ENCODE data around the gene SIGLEC7. TPM values are rescaled to one million over a fixed set of nuclear protein-coding genes. Genes with fewer than 3 reads are reported as not detected.

SIGLEC7 gene
- total RNA-seq, 2 experiments from 2014 or later = not detected

DNA sequence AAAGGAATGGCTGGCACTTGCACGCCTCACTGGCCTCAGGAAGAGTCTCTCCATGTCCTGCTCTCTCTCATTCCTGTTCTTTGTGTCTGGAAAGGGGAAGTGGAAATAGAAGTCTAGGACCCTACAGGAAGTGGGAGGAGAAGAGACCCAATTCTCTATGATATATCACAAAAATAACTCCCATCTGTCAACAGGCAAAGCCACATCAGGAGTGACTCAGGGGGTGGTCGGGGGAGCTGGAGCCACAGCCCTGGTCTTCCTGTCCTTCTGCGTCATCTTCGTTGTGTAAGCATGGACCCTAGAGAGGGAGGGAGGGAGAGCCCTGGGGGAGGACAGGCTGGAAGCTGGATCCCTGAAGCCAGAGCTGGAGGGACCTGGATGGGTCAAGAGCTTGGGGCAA, 14.3 kb upstream of the SIGLEC7 start:
- H3K4me1 Mint-ChIP-seq = peaks cover 79% of the 10 kb centered on the region
- intact Hi-C loops (cut with DNase I, micrococcal nuclease) = loop anchor here in 1 of 2 experiments (2.0 kb wide), 1 partner anchor 13 kb away; no protein-coding TSS in a partner anchor

DNA sequence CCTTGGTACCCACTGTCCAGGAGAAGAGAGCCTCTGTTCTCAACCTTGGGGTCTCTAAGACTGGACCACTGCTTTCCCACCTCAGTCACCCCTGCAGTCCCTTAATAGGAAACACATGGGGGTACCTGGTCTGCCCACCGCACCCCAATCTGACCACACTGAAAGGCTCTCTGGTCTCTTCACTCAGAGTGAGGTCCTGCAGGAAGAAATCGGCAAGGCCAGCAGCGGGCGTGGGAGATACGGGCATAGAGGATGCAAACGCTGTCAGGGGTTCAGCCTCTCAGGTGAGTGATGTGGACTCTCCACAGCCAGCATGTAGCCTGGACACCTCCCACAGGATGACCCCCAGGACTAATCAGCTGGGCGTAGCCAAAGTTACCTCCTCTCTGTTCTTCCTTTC, 13.9 kb upstream of the SIGLEC7 start:
- H3K27me3 Mint-ChIP-seq = no peaks in the 10 kb centered on the region
- DNase-seq (no peak), ATAC-seq (no peak)
- H3K4me3 Mint-ChIP-seq = no peak overlapping the region
- peaks cover 74% of the 10 kb centered on the region for H3K4me1 Mint-ChIP-seq
- no peaks in the 10 kb centered on the region for H3K36me3 Mint-ChIP-seq (ENCODE audit: low read depth)
- ChIA-PET POLR2A (no interaction called here), CTCF (interaction anchor here (0.8 to 1.0 kb wide), 2 partner anchors 14 to 33 kb away, joined by 3 read pairs; no protein-coding TSS in a partner anchor)
- H3K27ac Mint-ChIP-seq = peak overlapping the region; percentile 33
- intact Hi-C loops (cut with DNase I, micrococcal nuclease) = loop anchor here in 1 of 2 experiments (2.0 kb wide), 1 partner anchor 13 kb away; no protein-coding TSS in a partner anchor
- no peaks in the 10 kb centered on the region for H3K9me3 Mint-ChIP-seq (ENCODE audit: low read depth)

More for the DNA sequence above, 14.3 kb upstream of the SIGLEC7 start:
- Mint-ChIP-seq H3K9me3 (ENCODE audit: low read depth) (no peaks in the 10 kb centered on the region), H3K36me3 (ENCODE audit: low read depth) (no peaks in the 10 kb centered on the region), H3K27me3 (no peaks in the 10 kb centered on the region), H3K27ac (no peak overlapping the region), H3K4me3 (no peak overlapping the region)
- no peak for ATAC-seq
- ChIA-PET POLR2A (no interaction called here), CTCF (interaction anchor here (0.6 to 1.0 kb wide), 2 partner anchors 13 to 222 kb away, joined by 3 to 7 read pairs; no protein-coding TSS in a partner anchor)
- DNase-seq = no peak

DNA sequence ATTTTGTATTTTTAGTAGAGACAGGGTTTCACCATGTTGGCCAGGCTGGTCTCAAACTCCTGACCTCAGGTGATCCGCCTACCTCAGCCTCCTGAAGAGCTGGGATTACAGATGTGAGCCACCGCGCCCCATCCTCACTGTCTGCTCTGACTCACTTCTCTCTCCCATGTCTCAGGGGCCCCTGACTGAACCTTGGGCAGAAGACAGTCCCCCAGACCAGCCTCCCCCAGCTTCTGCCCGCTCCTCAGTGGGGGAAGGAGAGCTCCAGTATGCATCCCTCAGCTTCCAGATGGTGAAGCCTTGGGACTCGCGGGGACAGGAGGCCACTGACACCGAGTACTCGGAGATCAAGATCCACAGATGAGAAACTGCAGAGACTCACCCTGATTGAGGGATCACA, 12.4 kb upstream of the SIGLEC7 start:
- ATAC-seq (no peak), DNase-seq (no peak)
- peak overlapping the region; percentile 51 for H3K27ac Mint-ChIP-seq
- ChIA-PET CTCF (interaction anchor here (0.6 to 1.2 kb wide), 2 partner anchors 9 to 343 kb away, joined by 3 to 4 read pairs; no protein-coding TSS in a partner anchor), POLR2A (interaction anchor here (0.6 kb wide), 1 partner anchor 17 kb away, joined by 3 read pairs; no protein-coding TSS in a partner anchor)
- no peaks in the 10 kb centered on the region for H3K36me3 Mint-ChIP-seq (ENCODE audit: low read depth)
- intact Hi-C loops (cut with DNase I, micrococcal nuclease) = loop anchor here in 1 of 2 experiments (2.0 kb wide), 1 partner anchor 15 kb away; no protein-coding TSS in a partner anchor
- no peaks in the 10 kb centered on the region for H3K27me3 Mint-ChIP-seq
- no peaks in the 10 kb centered on the region for H3K9me3 Mint-ChIP-seq (ENCODE audit: low read depth)
- peaks cover 59% of the 10 kb centered on the region for H3K4me1 Mint-ChIP-seq
- H3K4me3 Mint-ChIP-seq = no peak overlapping the region

DNA sequence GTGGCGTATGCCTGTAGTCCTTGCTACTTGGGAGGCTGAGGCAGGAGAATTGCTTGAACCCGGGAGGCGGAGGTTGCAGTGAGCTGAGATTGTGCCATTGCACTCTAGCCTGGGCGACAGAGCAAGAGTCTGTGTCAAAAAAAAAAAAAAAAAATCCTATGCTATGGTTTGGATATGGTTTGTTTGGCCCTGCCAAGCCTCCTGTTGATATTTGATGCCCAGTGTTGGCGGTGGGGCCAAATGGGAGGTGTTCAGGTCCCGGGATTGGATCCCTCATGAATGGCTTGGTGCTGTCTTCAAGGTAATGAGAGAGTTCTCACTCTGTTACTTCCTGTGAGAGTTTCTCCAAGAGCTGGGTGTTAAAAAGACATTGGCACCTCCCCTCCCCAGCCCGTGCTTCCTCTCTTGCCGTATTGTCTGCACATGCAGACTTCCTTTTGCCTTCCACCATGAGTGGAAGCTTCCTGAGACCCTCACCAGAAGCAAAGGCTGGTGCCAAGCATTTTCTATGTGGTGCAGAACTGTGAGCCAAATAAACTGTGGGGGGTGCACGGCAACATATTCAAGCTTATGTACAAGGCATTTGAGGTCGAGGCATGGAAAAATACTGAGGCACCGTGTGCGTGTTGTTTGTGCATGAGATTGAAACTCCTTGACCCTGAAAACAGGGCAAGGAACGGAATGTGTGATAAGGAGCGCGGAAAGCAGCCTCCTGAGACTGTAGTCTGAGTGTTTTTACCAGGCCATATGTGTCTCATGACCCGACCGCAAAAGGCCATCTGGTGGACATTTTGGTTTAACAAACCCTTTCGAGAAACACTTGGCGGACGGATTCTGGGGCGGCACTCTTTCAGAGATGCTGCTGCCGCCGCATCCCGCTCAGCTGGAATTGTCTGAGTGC, 10.1 kb upstream of the SIGLEC7 start:
- CTCF ChIA-PET = interaction anchor here (0.7 to 1.6 kb wide), 4 partner anchors 18 to 1852 kb away, joined by 3 to 5 read pairs (median 4); no protein-coding TSS in a partner anchor
- peak; percentile 62 for DNase-seq
- H3K9me3 Mint-ChIP-seq (ENCODE audit: low read depth) = peaks cover 3% of the 10 kb centered on the region
- no peaks in the 10 kb centered on the region for H3K27me3 Mint-ChIP-seq
- peak overlapping the region; percentile 44 for H3K27ac Mint-ChIP-seq
- intact Hi-C loops (cut with DNase I, micrococcal nuclease) = no loop called here
- POLR2A ChIA-PET = interaction anchor here (0.6 to 0.7 kb wide), 2 partner anchors 178 to 983 kb away, joined by 3 to 5 read pairs; no protein-coding TSS in a partner anchor
- no peaks in the 10 kb centered on the region for H3K36me3 Mint-ChIP-seq (ENCODE audit: low read depth)
- peaks cover 54% of the 10 kb centered on the region for H3K4me1 Mint-ChIP-seq
- peak; percentile 64 for ATAC-seq
- H3K4me3 Mint-ChIP-seq = peak overlapping the region; percentile 51

DNA sequence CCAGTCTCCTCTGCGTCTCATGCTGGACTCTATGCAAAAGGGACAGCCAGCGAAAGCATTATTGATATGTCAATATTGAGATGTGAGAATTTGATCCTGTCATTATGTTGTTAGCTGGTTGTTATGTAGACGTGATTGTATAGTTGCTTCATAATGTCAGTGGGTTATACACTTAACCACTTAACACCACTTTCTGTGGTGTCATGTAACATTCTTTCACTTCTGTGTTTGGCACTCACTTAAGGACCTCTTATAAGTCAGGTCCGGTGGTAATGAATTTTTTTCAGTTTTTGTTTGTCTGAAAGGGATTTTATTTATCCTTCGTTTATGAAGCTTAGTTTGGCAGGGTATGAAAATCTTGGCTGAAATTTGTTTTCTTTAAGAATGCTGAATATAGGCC, 7.1 kb upstream of the SIGLEC7 start:
- Mint-ChIP-seq H3K27me3 (no peaks in the 10 kb centered on the region), H3K4me1 (peaks cover 39% of the 10 kb centered on the region), H3K4me3 (no peak overlapping the region), H3K27ac (no peak overlapping the region), H3K36me3 (ENCODE audit: low read depth) (no peaks in the 10 kb centered on the region), H3K9me3 (ENCODE audit: low read depth) (peaks cover 3% of the 10 kb centered on the region)
- ATAC-seq = no peak
- DNase-seq = no peak
- intact Hi-C loops (cut with DNase I, micrococcal nuclease) = no loop called here
- CTCF ChIA-PET = interaction anchor here (0.9 to 2.1 kb wide), 6 partner anchors 10 to 33 kb away, joined by 3 to 10 read pairs (median 3); no protein-coding TSS in a partner anchor
- POLR2A ChIA-PET = interaction anchor here (0.6 kb wide), 1 partner anchor 188 kb away, joined by 3 read pairs; no protein-coding TSS in a partner anchor

DNA sequence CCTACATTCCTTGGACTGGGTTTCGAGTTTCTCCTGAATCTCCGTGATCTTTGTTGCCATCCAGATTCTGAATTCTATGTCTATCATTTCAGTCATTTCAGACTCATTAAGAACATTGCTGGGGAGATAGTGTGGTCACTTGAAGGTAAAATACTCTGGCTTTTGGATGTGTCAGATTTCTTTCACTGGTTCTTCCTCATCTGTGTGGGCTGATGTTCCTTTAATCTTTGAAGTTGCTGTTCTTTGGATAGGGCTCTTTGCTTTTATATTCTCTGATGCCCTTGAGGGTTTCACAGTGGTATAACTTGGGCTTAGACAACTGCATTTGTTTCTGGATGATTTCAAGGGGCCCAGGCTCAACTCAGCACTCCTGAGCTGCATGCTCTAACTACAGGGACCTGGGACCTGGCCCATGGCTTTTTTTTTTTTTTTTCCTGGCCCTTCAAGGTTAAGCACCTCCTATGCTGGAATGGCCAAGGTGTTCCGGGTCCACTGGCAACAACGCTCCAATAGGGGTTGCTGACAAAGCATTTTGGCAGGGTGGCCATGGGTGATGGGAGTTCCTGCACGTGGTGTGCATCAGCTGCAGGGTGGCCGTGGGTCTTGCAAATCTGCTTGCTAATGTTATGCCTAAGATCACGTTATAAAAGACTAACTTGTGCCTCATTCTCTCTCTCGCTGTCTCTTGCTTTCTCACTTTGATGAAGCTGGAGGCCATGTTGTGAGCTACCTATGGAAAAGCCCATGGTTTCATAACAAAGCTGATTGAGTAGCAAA, 5.9 kb upstream of the SIGLEC7 start:
- CTCF ChIA-PET = interaction anchor here (0.7 to 1.1 kb wide), 2 partner anchors 12 to 32 kb away, joined by 3 read pairs; partner anchors contain the start of gene SIGLEC9
- H3K27ac Mint-ChIP-seq = no peak overlapping the region
- intact Hi-C loops (cut with DNase I, micrococcal nuclease) = no loop called here

DNA sequence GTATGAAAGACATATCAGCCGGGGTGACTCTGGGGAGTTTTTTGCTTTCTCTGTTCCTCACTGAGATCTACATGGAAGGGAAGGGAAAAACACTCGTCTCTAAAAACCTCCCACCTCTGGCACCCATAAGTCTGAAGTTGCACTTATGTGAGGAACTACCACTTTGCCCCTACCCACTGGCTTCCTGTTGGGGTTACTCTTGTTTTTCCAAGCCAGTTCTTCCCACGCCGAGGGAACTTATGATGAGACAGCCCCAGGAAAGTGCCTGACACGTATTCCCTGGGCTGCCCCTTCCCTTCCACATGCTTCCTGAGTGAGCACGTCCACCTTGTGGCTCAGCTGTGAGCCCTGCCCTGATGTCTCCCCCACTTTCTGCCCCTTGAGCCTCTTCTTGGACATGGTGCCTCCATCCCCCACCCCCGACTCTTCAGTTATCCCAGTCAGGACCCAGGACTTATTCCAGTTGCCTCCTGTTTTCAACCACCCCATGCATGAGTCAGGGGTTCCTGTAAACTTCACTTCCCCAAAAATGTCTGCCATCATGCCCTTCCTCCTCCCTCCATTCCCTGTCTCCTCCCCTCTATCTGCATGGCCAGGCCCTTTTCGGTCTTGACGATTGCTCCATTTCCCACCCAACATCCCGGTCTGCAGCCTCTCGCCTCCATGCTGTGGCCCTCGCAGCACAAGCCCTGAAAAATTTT, 5.1 kb upstream of the SIGLEC7 start:
- DNase-seq (no peak), ATAC-seq (peak; percentile 23)
- no peaks in the 10 kb centered on the region for H3K27me3 Mint-ChIP-seq
- H3K9me3 Mint-ChIP-seq (ENCODE audit: low read depth) = peaks cover 3% of the 10 kb centered on the region
- H3K4me1 Mint-ChIP-seq = peaks cover 24% of the 10 kb centered on the region
- H3K27ac Mint-ChIP-seq = peak overlapping the region; percentile 48
- no peak overlapping the region for H3K4me3 Mint-ChIP-seq
- H3K36me3 Mint-ChIP-seq (ENCODE audit: low read depth) = no peaks in the 10 kb centered on the region
- intact Hi-C loops (cut with DNase I, micrococcal nuclease) = no loop called here
- ChIA-PET POLR2A (interaction anchor here (0.5 kb wide), 1 partner anchor 27 kb away, joined by 3 read pairs; no protein-coding TSS in a partner anchor), CTCF (interaction anchor here (0.6 kb wide), 2 partner anchors 42 to 153 kb away, joined by 3 to 6 read pairs; no protein-coding TSS in a partner anchor)

More for the DNA sequence above, 5.9 kb upstream of the SIGLEC7 start:
- POLR2A ChIA-PET = no interaction called here
- peaks cover 27% of the 10 kb centered on the region for H3K4me1 Mint-ChIP-seq
- DNase-seq (no peak), ATAC-seq (no peak)
- H3K36me3 Mint-ChIP-seq (ENCODE audit: low read depth) = no peaks in the 10 kb centered on the region
- H3K9me3 Mint-ChIP-seq (ENCODE audit: low read depth) = peaks cover 3% of the 10 kb centered on the region
- H3K27me3 Mint-ChIP-seq = no peaks in the 10 kb centered on the region
- H3K4me3 Mint-ChIP-seq = no peak overlapping the region

DNA sequence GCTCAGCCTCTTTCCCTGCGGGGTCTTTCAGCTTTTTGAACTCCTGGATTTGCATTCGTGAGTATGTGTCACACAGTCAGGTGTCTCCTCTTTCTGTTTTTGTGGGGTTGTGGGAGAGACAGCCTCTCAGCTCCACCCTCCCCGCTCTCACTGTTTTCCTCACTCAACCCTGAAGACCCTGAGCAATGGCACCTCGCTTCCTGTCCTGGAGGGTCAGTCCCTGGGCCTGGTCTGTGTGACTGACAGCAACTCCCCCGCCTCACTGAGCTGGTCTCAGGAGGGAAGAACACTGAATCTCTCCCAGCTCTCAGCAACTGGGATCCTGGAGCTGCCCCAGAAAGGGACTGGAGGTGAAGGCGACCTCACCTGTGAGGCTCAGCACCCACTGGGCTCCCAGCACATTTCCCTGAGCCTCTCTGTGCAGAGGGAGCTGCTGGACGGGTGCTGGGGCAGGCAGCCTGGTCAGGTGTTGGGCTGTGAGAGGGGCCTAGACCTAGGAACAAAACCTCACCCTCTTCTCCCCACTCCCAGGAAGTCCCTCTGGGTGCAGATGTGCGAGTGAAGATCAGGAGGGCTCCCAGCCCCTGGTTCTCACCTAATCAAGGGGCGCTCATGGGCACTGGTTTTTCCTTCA, 4.2 kb upstream of the SIGLEC7 start:
- intact Hi-C loops (cut with DNase I, micrococcal nuclease) = no loop called here
- H3K4me1 Mint-ChIP-seq = peaks cover 17% of the 10 kb centered on the region
- peak overlapping the region; percentile 48 for H3K27ac Mint-ChIP-seq
- no peak overlapping the region for H3K4me3 Mint-ChIP-seq
- DNase-seq = no peak
- no peak for ATAC-seq
- H3K9me3 Mint-ChIP-seq (ENCODE audit: low read depth) = peaks cover 3% of the 10 kb centered on the region
- CTCF ChIA-PET = interaction anchor here (0.6 to 0.7 kb wide), 3 partner anchors 41 to 152 kb away, joined by 3 to 6 read pairs (median 3); no protein-coding TSS in a partner anchor
- POLR2A ChIA-PET = interaction anchor here (0.5 kb wide), 1 partner anchor 28 kb away, joined by 3 read pairs; no protein-coding TSS in a partner anchor
- H3K27me3 Mint-ChIP-seq = no peaks in the 10 kb centered on the region
- H3K36me3 Mint-ChIP-seq (ENCODE audit: low read depth) = no peaks in the 10 kb centered on the region

DNA sequence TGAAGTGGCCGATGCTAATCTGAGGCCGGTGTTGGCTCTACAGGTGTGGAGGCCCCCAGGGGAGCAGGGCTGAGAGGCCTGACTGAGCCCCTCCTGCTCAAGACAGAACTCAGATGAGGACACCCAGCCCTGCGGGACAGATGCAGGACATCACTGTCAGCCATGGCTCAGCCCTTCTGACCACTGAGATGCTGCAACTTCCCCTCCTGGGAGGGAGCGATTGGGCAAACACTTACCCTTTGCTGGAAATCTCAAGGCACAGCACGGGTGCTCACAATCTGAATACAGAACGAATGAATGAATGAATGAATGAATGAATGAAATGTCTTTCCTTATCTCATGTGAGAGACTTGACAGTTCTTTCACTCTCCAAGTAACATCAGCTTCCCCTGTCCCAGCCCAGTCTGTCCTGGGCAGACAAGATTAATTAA, 3.5 kb upstream of the SIGLEC7 start:
- DNase-seq (no peak), ATAC-seq (no peak)
- Mint-ChIP-seq H3K4me3 (no peak overlapping the region), H3K27ac (no peak overlapping the region), H3K9me3 (ENCODE audit: low read depth) (peaks cover 3% of the 10 kb centered on the region), H3K36me3 (ENCODE audit: low read depth) (no peaks in the 10 kb centered on the region), H3K27me3 (no peaks in the 10 kb centered on the region), H3K4me1 (peaks cover 17% of the 10 kb centered on the region)
- CTCF ChIA-PET = no interaction called here
- POLR2A ChIA-PET = no interaction called here
- intact Hi-C loops (cut with DNase I, micrococcal nuclease) = no loop called here

DNA sequence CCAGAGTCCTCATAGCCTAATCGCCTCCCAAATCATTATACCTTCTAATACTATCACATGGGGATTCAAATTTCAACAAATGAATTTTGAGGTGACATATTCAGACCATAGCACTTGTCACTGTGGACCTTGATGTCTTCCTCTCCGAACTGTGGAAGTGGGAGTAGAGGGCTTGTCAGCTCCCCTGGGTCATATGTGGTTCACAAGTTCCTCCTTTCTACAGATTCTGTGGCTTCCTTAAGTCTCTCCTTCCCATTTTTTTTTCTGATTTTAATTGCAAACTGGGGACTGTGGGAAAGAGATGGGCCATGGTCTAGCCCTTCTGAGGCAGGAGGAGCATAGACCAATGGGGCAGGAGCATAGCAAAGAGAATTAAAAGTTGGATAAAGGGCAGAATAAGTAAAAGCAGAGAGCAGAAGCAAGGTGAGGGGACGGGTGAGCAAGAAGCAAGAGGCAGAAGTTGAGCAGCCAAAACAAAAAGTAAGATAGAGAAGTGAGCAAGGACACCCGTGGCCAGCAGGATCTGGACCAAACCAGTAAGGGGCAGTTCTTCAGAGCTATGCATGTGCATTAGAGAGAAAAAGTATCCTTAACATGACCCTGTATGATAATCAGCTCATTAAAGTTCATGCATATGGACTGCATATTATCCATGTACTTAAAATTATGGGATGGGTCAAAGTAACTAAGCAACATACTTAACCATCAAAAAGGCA, 2.6 kb upstream of the SIGLEC7 start:
- ChIA-PET CTCF (no interaction called here), POLR2A (no interaction called here)
- Mint-ChIP-seq H3K4me3 (no peak overlapping the region), H3K36me3 (ENCODE audit: low read depth) (no peaks in the 10 kb centered on the region), H3K9me3 (ENCODE audit: low read depth) (peaks cover 3% of the 10 kb centered on the region), H3K4me1 (peaks cover 17% of the 10 kb centered on the region), H3K27me3 (no peaks in the 10 kb centered on the region), H3K27ac (no peak overlapping the region)
- intact Hi-C loops (cut with DNase I, micrococcal nuclease) = no loop called here
- no peak for ATAC-seq
- no peak for DNase-seq

All from activated CD4-positive, alpha-beta T cell treated with anti-CD3 and anti-CD28 coated beads for 36 hours (primary cell).